Measurements from ENCODE around the gene ACAA2. TPM values are rescaled to one million over a fixed set of nuclear protein-coding genes. Genes with fewer than 3 reads are reported as not detected.

ACAA2 gene
- polyA plus RNA-seq, 3 donors = 20.8 to 109 (median 97.6) TPM

DNA sequence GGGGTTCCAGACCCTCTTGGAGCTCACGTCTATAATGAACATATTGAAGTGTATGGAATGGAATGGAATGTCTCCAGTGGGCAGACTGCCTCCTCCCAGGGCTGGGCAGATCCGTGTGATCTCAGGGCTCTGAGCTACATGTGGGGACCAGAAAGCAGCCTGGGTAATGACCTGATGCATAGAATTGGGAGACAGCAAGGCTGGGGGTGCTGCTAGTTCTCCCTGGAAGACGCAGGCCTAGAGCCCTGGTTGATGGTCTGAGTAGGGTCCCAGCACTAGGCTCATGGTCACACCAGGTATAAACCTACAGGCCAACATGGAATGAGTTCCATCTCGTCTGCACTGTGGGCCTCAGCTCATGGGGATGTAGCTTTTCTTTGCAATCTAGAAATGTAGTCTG, 46.7 kb downstream of the ACAA2 start:
- no peak overlapping the region for H3K9ac ChIP-seq (ENCODE audit: insufficient read depth, low read length, poor library complexity, severe bottlenecking)
- H3K4me1 ChIP-seq (ENCODE audit: control insufficient read depth in 1 of 2, insufficient read depth in 2 of 2, low read length in 2 of 2) = no peaks in the 10 kb centered on the region
- TF ChIP-seq CTCF (IDR thresholded peaks at IDR 0.05) = no peak
- Mint-ChIP-seq H3K4me3 (no peak overlapping the region), H3K9me3 (peaks cover 0 to 4% (median 2%) of the 10 kb centered on the region in 7 donors), H3K36me3 (no peaks in the 10 kb centered on the region), H3K27me3 (ENCODE audit: low read depth in 3 of 3) (peaks cover 5 to 7% (median 7%) of the 10 kb centered on the region in 3 donors), H3K27ac (no peak overlapping the region), H3K4me1 (no peaks in the 10 kb centered on the region)
- WGBS (ENCODE audit: insufficient coverage) = 77% methylated on average over 3 of the region's 4 CpGs
- H2AFZ ChIP-seq (ENCODE audit: insufficient read depth, low read depth, low read length, poor library complexity, severe bottlenecking) = no peak overlapping the region
- no peaks in the 10 kb centered on the region for H4K20me1 ChIP-seq (ENCODE audit: insufficient read depth, low read length)
- H3K27me3 ChIP-seq (ENCODE audit: control insufficient read depth in 2 of 2, insufficient read depth in 2 of 2, low read length in 2 of 2) = no peaks in the 10 kb centered on the region
- no peaks in the 10 kb centered on the region for H3K9me3 ChIP-seq (replicated peaks in 1 of 2; ENCODE audit: control insufficient read depth in 1 of 2, insufficient read depth in 1 of 2, low read length in 2 of 2)
- intact Hi-C loops (cut with micrococcal nuclease) = no loop called here
- H3K4me2 ChIP-seq (replicated peaks; ENCODE audit: extremely low read depth, low read length, poor library complexity, severe bottlenecking) = no peak overlapping the region
- no peak for DNase-seq
- no peaks in the 10 kb centered on the region for H3K79me2 ChIP-seq (ENCODE audit: insufficient read depth, low read length)
- no peak overlapping the region for H3K4me3 ChIP-seq (replicated peaks in 1 of 3; ENCODE audit: low read depth in 2 of 3, low read length in 3 of 3)
- no peaks in the 10 kb centered on the region for H3K36me3 ChIP-seq (replicated peaks in 1 of 2; ENCODE audit: control insufficient read depth in 1 of 2, insufficient read depth in 2 of 2, low read length in 2 of 2)
- no peak overlapping the region for H3K27ac ChIP-seq (ENCODE audit: low read depth in 1 of 2, low read length in 2 of 2)

- no peaks in the 10 kb centered on the region for H4K20me1 ChIP-seq (ENCODE audit: insufficient read depth, low read length)
- H3K36me3 Mint-ChIP-seq = no peaks in the 10 kb centered on the region
- H3K4me2 ChIP-seq (replicated peaks; ENCODE audit: extremely low read depth, low read length, poor library complexity, severe bottlenecking) = no peak overlapping the region
- no peaks in the 10 kb centered on the region for H3K27me3 ChIP-seq (ENCODE audit: control insufficient read depth in 2 of 2, insufficient read depth in 2 of 2, low read length in 2 of 2)
- DNase-seq = no peak
- 100% methylated on average over 1 of the region's 3 CpGs for WGBS (ENCODE audit: insufficient coverage)
- no peak overlapping the region for H3K4me3 Mint-ChIP-seq
- no peaks in the 10 kb centered on the region for H3K9me3 ChIP-seq (replicated peaks in 1 of 2; ENCODE audit: control insufficient read depth in 1 of 2, insufficient read depth in 1 of 2, low read length in 2 of 2)
- no peak for TF ChIP-seq CTCF (IDR thresholded peaks at IDR 0.05)
- H3K4me1 Mint-ChIP-seq = no peaks in the 10 kb centered on the region
- peaks cover 5 to 9% (median 6%) of the 10 kb centered on the region in 3 donors for H3K27me3 Mint-ChIP-seq (ENCODE audit: low read depth in 3 of 3)
- H2AFZ ChIP-seq (ENCODE audit: insufficient read depth, low read depth, low read length, poor library complexity, severe bottlenecking) = no peak overlapping the region
- H3K36me3 ChIP-seq (replicated peaks in 1 of 2; ENCODE audit: control insufficient read depth in 1 of 2, insufficient read depth in 2 of 2, low read length in 2 of 2) = no peaks in the 10 kb centered on the region
- no peak overlapping the region for H3K27ac ChIP-seq (ENCODE audit: low read depth in 1 of 2, low read length in 2 of 2)
- no peak overlapping the region for H3K9ac ChIP-seq (ENCODE audit: insufficient read depth, low read length, poor library complexity, severe bottlenecking)
- no peaks in the 10 kb centered on the region for H3K79me2 ChIP-seq (ENCODE audit: insufficient read depth, low read length)
- H3K4me1 ChIP-seq (ENCODE audit: control insufficient read depth in 1 of 2, insufficient read depth in 2 of 2, low read length in 2 of 2) = no peaks in the 10 kb centered on the region
- H3K27ac Mint-ChIP-seq = no peak overlapping the region
- intact Hi-C loops (cut with micrococcal nuclease) = no loop called here
- H3K4me3 ChIP-seq (replicated peaks in 1 of 3; ENCODE audit: low read depth in 2 of 3, low read length in 3 of 3) = no peak overlapping the region
- H3K9me3 Mint-ChIP-seq = peaks cover 0 to 2% (median 0%) of the 10 kb centered on the region in 7 donors
Observed at GRCh38 chr18:49764032-49764431, 49.3 kb downstream of the ACAA2 start.
